Lower lobe of right lung (tissue), 2 donors: Measurements from ENCODE around the gene ATP6V1B1. TPM values are rescaled to one million over a fixed set of nuclear protein-coding genes. Genes with fewer than 3 reads are reported as not detected.

Experiments
- ATAC-seq, 2 donors: fragments of 200-7000 bp; cut with Tn5 transposase; one replicate each; pipeline ENCODE4 v1.9.1; 2020 to 2022; ENCODE audit warnings: mild to moderate bottlenecking in 2 of 2, moderate library complexity in 2 of 2
- DNase-seq: peaks from one replicate; pipeline ENCODE4 v3.0.0-alpha.2; 2020
- H3K27ac ChIP-seq: fragments of 200-600 bp; one replicate; pipeline ENCODE4 v1.8.0; 2022
- H3K27me3 ChIP-seq: fragments of 200-600 bp; one replicate; pipeline ENCODE4 v1.8.0; 2022; ENCODE audit warnings: low read depth
- H3K36me3 ChIP-seq: fragments of 200-600 bp; one replicate; pipeline ENCODE4 v1.8.0; 2022; ENCODE audit warnings: mild to moderate bottlenecking
- H3K4me1 ChIP-seq: fragments of 200-600 bp; one replicate; pipeline ENCODE4 v1.8.0; 2022
- H3K4me3 ChIP-seq: fragments of 200-600 bp; one replicate; pipeline ENCODE4 v1.8.0; 2022; ENCODE audit warnings: mild to moderate bottlenecking
- H3K9me3 ChIP-seq: fragments of 200-600 bp; one replicate; pipeline ENCODE4 v1.8.0; 2022
- intact Hi-C: fragments of 100-400 bp; cut with DNase I; formaldehyde crosslinking; loops from one replicate; pipeline ENCODE4 v1.11.0; 2022
- total RNA-seq: library from RNA; stranded (reverse); fragmentation: NEBNext Ultra II Directional; extraction: Animal tissue kit (Norgen Biotek cat#: 25700); gene quantifications from one replicate; pipeline ENCODE4 v1.2.1, GENCODE V29; 2021
- TF ChIP-seq, protein P1 (sequence below): fragments of 200-600 bp; IDR thresholded peaks from one replicate; pipeline ENCODE4 v1.8.0; 2022; ENCODE audit warnings: antibody characterized with exemption, mild to moderate bottlenecking
- donor health status: DM: no; HTN: yes; CAD: no; lungs with severe emphysema.

ATP6V1B1 gene
- total RNA-seq, 1 donor from 2014 or later, result 2.2 TPM

GRCh38 chr2:70897203-70897976 lies 38.3 kb upstream of the ATP6V1B1 start:
- no peak overlapping the region for H3K4me3 ChIP-seq
- H3K27me3 ChIP-seq, result peaks cover 98% of the 10 kb centered on the region
- no peak for DNase-seq
- no peak for ATAC-seq
- peaks cover 29% of the 10 kb centered on the region for H3K4me1 ChIP-seq
- H3K27ac ChIP-seq, result no peak overlapping the region
- no peaks in the 10 kb centered on the region for H3K9me3 ChIP-seq
- intact Hi-C loops, result no loop called here
- H3K36me3 ChIP-seq, result no peaks in the 10 kb centered on the region
- TF ChIP-seq, protein P1, sequence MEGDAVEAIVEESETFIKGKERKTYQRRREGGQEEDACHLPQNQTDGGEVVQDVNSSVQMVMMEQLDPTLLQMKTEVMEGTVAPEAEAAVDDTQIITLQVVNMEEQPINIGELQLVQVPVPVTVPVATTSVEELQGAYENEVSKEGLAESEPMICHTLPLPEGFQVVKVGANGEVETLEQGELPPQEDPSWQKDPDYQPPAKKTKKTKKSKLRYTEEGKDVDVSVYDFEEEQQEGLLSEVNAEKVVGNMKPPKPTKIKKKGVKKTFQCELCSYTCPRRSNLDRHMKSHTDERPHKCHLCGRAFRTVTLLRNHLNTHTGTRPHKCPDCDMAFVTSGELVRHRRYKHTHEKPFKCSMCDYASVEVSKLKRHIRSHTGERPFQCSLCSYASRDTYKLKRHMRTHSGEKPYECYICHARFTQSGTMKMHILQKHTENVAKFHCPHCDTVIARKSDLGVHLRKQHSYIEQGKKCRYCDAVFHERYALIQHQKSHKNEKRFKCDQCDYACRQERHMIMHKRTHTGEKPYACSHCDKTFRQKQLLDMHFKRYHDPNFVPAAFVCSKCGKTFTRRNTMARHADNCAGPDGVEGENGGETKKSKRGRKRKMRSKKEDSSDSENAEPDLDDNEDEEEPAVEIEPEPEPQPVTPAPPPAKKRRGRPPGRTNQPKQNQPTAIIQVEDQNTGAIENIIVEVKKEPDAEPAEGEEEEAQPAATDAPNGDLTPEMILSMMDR, result no peak

DNA sequence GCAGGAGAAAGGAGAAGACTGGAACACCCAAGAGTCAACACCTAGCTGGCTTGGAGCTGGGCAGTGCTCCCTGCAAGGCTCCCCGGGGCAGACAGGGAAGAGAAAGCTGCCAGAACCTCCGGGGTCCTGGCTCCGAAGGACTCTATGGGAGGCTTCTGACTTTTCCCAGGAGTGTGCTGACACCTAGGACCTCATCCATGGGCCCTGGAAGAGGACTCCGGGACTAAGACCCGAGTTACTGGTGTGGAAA lies 37.8 kb upstream of the ATP6V1B1 start:
- H3K36me3 ChIP-seq, result no peaks in the 10 kb centered on the region
- peaks cover 99% of the 10 kb centered on the region for H3K27me3 ChIP-seq
- intact Hi-C loops, result no loop called here
- TF ChIP-seq, protein P1, result no peak
- no peak overlapping the region for H3K27ac ChIP-seq
- DNase-seq (no peak), ATAC-seq (no peak)
- H3K4me3 ChIP-seq, result no peak overlapping the region
- H3K4me1 ChIP-seq, result peaks cover 29% of the 10 kb centered on the region
- no peaks in the 10 kb centered on the region for H3K9me3 ChIP-seq

GRCh38 chr2:70898363-70899240 lies 37.1 kb upstream of the ATP6V1B1 start:
- intact Hi-C loops, result no loop called here
- H3K4me3 ChIP-seq, result no peak overlapping the region

DNA sequence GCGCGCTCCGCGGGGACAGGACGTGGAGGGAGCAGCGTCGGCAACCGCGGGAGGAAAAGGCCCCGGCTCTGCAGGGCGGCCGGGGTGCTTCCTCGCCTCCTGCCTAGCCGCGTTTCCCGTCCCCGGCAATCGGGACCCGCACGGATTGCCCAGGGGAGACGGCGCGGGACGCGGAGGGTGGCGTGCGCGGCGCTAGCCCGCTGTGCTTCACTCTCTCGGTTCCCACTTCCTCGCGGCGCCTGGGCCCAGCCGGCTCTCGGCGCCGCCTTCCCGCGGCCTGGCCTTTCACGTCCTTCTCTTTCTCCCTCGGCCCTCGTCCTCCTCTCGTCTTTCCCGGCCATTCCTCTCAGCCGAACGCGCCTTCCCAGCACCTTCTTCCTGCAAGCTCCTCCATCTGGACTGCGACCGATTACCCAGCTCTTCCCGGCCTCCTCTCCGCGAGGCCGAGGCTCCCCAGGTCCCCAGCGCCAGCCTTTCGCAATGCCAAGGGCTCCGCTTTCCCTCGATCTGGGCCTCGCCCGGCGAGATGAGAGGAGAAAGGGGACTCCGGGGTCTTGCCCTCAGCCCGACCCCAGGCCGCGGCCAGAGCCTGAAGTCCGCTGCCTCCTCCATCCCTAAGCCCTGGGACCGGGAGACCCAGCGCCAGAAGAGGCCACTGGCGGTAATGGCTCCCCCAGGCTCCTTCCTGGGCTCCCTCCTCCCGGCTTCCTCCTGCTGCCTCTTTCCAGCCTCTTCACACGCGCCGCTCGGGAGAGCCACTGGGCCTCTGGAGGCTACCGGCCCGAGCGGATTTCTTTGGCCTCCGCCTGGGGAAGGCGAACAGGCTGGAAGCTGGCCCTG lies 34.3 kb upstream of the ATP6V1B1 start:
- peaks cover 29% of the 10 kb centered on the region for H3K4me1 ChIP-seq
- no peaks in the 10 kb centered on the region for H3K9me3 ChIP-seq
- TF ChIP-seq, protein P1, result no peak
- intact Hi-C loops, result no loop called here
- peaks cover 99% of the 10 kb centered on the region for H3K27me3 ChIP-seq
- H3K36me3 ChIP-seq, result no peaks in the 10 kb centered on the region
- no peak overlapping the region for H3K27ac ChIP-seq
- peak overlapping the region; percentile 58 for H3K4me3 ChIP-seq
- DNase-seq, result no peak
- ATAC-seq, result peak; percentile 62 to 66

More at GRCh38 chr2:70898363-70899240, 37.1 kb upstream of the ATP6V1B1 start:
- TF ChIP-seq, protein P1, result no peak
- H3K27me3 ChIP-seq, result peaks cover 99% of the 10 kb centered on the region
- peaks cover 29% of the 10 kb centered on the region for H3K4me1 ChIP-seq
- no peak overlapping the region for H3K27ac ChIP-seq
- ATAC-seq, result no peak
- DNase-seq, result no peak
- H3K36me3 ChIP-seq, result no peaks in the 10 kb centered on the region
- H3K9me3 ChIP-seq, result no peaks in the 10 kb centered on the region

GRCh38 chr2:70902067-70902442 lies 33.6 kb upstream of the ATP6V1B1 start:
- Histone ChIP-seq H3K36me3 (no peaks in the 10 kb centered on the region), H3K4me1 (peaks cover 29% of the 10 kb centered on the region), H3K9me3 (no peaks in the 10 kb centered on the region), H3K27me3 (peaks cover 99% of the 10 kb centered on the region), H3K27ac (no peak overlapping the region), H3K4me3 (peak overlapping the region; percentile 58)
- intact Hi-C loops, result no loop called here
- ATAC-seq (no peak), DNase-seq (no peak)
- TF ChIP-seq, protein P1, result no peak
